ENCODE data around the gene INSYN2A.

The INSYN2A gene, protein sequence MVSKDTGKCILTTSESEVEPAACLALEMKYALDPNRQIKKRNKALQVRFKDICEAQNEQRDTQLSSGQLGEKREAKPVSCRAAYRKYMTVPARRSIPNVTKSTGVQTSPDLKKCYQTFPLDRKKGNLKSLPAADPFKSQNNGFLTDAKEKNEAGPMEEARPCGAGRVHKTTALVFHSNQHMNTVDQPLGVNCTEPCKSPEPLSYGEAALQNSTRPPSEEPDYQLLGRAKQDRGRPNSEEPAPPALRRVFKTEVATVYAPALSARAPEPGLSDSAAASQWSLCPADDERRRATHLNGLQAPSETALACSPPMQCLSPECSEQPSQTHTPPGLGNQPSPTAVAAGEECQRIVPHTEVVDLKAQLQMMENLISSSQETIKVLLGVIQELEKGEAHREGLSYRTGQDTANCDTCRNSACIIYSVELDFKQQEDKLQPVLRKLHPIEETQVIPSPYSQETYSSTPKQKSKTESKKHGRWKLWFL

GRCh38 chr10:127196282-127197153 is at the start of gene INSYN2A:
Gene INSYN2A (minus strand): TSS chr10:127196591. CDS start chr10:127176395, 20,196 bp downstream.
- DNase-seq, result no peak

DNA sequence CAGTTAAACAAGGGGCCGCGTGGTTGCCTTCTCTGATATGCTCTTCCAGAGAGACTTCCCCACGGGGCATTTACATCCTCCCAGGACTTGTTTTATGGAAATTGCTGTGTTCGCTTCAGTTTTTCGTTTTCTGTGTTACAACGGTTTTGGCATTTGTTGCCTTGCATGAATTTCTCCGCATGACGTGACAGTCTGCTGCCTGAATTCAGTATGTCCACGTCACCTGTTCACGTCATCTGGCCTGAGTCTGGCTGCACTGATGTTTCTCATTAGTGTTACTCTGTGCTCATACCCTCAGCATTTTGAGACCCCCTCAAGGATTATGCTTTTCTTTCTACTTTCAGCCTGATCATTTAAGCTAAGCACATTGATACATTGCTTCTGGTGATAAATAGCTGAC is 49.1 kb upstream of the INSYN2A start:
- no peak for DNase-seq

GRCh38 chr10:127243490-127244272 is 47.3 kb upstream of the INSYN2A start:
- DNase-seq, result peak in 1 of 3 experiments; percentile 0

GRCh38 chr10:127242914-127243313 is 46.5 kb upstream of the INSYN2A start:
- no peak for DNase-seq

- no peak for DNase-seq
Measured at GRCh38 chr10:127236266-127236665, 39.9 kb upstream of the INSYN2A start.

DNA sequence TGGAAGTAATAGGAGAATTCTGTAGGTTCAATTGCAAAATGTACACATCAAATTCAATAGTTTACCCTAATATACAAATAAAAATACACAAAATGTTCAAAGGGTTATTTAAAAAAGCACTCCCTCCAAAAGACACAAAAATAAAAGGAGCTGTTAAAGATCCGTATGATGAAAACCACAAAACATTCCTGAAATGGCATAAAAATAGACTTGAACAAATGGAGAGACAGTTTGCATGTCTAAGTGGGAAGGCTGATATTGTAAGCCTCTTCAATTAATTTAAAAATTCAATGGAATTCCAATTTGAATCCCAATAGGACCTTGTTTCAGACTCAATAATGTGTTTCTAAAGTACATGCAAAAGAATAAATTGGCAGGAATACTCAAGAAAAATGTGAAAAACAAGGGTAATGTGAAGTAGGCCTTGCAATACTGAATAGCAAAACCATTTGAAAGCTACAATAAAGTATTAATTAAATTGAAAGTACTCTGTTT is 38.0 kb upstream of the INSYN2A start:
- no peak for DNase-seq

- DNase-seq, result no peak
Measured at GRCh38 chr10:127228195-127228787, 31.9 kb upstream of the INSYN2A start.

- no peak for DNase-seq
Measured at GRCh38 chr10:127227663-127228062, 31.3 kb upstream of the INSYN2A start.

- DNase-seq, result no peak
Measured at GRCh38 chr10:127227027-127227426, 30.6 kb upstream of the INSYN2A start.

DNA sequence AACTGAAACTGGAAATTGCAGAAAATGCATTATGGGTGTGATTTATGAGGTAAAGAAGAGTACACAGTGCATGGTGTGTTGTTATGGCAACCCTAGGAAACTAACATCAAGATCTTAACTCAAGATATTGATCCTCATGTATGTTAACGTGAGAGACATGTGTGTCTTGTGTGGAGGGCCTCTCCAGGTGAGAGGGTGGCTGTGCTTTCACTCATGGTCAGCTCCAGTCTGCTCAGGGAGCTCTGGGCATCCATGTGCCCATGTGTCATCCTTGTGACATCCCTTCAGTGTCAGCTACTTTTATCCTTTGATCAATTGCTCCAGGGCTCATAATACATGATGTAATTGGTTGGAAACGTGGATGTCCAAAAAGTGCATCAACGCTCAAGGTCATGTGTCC is 24.9 kb upstream of the INSYN2A start:
- no peak for DNase-seq

DNA sequence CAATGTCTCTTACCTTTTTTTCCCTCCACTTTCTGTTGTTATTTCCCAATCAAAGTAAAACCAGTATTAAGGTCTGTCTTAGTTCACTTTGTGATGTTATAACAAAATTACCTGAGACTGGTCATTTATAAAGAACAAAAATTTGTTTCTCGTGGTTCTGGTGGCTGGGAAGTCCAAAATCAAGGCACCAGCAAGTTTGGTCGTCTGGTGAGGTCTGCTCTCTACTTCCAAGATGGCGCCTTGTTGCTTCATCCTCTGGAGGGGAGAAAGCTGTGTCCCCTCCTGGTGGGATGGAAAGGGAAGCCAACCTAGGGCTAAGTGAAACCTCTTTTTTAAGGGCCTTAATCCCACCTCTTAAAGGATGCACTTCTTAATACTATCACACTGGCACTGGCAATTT is 22.3 kb upstream of the INSYN2A start:
- no peak for DNase-seq

DNA sequence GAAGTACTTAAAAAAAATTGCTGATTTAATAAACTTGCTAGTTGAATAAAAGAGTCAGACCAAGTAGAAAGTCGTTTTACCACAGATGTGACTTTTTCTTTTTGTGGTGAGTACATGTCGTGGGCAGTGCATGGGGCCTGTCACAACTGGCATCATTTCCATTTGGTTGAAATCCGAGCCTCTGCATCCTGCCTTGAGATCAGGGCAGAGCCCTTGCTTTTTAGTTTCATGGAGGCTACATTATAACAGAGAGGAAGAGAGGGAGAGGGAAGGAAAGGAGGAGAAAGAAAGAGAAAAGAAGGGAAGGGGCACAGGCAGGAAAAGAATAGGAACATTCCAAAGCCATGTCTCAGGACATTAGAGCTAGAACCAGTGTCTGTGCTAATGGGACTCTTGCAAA is 20.4 kb upstream of the INSYN2A start:
- no peak for DNase-seq

DNA sequence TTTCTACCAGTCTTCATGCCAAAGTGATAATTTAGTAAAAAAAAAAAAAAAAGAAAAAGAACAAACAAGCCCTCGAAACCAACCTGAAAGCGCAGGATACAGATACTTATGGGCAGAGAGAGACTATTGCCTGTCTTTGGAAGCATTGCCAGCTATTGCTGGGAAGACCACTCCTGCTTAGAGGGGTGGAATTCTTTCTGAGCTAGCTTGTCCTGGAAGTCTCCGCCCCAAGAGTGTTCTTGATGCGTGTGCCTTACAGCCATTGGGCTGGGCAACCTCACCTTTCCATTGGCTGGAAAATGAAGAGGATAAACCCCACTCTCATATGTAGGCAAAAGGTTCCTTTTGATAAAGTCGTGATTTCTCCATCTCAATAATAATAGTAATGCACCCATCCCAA is 19.9 kb upstream of the INSYN2A start:
- DNase-seq, result no peak

- no peak for DNase-seq
Measured at GRCh38 chr10:127215866-127216265, 19.5 kb upstream of the INSYN2A start.

- DNase-seq, result no peak
Measured at GRCh38 chr10:127210936-127211466, 14.6 kb upstream of the INSYN2A start.

DNA sequence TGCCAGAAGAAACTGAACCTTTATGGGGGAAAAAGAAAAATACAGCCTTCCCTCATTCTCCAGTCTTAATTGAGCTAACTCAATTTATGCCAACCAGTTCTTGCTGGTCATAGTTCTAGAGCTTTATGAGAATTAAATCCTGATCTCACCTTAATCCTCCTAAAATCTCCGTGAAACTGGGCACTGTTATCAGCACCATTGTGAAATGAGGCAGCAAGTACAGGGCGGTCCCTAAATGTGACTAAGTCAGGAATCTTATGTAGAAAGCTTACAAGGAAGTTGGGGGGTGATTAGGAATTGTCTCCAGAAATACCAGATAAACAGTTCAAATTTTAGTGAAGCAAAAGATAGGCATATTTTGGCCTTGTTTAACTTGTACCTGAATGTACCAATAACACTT is 10.7 kb upstream of the INSYN2A start:
- DNase-seq, result no peak

DNA sequence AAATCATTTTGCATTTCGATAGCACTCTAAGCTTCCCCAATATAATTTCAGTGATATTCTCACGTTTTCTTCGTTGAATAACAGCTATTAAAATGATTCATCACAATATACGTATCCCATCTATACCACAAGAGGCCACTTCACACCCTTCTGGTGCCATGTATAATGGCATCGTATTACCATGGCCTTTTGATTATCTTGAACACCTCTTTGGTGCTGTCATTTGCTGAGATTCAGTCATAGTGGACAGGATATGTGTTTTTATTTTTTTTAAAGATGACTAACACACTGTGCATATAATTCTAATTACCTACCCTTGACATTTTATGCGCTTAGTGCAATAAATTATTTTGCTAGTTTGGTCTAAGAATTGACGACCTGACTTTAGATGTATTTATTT is 6.7 kb upstream of the INSYN2A start:
- no peak for DNase-seq

DNA sequence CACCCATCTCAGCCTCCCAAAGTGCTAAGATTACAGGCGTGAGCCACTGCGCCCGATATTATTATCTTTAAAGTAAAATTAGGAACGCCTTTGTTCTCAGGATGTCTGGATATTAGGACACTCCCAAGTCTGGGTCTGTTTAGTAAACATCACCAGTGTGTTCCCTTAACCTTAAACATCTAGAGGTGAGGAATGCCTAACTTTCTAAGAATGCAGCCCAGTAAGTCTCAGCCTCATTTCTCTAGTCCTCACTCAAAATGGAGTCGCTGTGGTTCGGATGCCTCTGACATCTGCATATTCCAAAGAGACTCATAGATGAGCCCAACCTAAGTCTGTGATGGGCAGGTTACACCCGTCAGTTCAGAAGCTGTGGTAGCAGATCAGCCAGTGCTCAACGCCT is 4.3 kb upstream of the INSYN2A start:
- no peak for DNase-seq

DNA sequence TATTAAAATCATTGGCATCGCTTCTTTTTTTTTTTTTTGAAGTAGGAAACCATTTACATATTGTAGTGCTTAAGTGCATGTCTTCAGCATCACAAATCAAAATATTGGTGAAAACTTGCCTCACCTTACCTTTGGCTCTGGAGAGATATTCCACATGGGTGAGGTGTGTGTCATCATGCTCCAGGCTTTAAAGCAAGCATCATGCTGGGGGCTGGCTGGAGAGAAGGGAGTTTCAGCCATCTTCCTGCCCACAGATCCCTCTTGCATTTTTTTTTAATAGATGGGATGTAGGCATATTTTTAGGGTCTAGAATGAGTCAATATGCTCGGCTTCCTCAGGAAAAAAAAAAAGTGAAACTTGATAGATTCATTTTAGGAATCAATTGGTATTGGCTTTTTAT is 2.3 kb upstream of the INSYN2A start:
- DNase-seq, result no peak

DNA sequence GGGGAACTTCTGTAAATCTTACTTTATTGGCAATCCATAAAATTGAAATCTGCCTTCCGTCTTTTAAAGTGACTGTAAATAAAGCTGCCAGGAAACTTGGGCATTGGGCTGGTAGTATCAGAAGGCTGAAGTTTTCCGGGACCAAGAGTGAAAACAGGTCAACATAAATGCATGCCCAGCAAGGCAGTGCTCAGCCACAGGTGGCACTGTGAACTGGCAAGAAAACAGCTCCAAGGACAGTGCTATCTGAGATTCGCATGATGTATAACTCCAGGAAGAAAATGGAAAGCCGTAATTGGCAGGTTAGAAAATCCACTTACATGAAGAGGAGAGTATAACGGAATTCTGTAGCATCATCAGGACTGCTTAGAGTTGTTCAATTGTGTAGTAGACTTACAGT is 1.9 kb upstream of the INSYN2A start:
- DNase-seq, result no peak

DNA sequence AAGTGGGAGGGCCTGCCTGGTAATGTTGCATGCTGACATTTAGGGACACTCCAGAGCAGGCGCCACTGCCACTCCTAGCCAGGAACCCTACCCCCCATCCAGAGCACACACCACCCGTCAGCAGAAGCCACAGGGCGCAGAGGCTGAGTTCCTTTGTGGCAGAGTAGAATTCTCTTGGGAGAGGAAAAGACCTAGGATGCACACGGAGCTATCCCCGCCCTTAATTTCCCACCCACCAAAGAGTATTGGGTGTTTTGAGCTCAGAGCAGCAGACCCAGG is 702 bp upstream of the INSYN2A start:
- DNase-seq, result no peak

DNA sequence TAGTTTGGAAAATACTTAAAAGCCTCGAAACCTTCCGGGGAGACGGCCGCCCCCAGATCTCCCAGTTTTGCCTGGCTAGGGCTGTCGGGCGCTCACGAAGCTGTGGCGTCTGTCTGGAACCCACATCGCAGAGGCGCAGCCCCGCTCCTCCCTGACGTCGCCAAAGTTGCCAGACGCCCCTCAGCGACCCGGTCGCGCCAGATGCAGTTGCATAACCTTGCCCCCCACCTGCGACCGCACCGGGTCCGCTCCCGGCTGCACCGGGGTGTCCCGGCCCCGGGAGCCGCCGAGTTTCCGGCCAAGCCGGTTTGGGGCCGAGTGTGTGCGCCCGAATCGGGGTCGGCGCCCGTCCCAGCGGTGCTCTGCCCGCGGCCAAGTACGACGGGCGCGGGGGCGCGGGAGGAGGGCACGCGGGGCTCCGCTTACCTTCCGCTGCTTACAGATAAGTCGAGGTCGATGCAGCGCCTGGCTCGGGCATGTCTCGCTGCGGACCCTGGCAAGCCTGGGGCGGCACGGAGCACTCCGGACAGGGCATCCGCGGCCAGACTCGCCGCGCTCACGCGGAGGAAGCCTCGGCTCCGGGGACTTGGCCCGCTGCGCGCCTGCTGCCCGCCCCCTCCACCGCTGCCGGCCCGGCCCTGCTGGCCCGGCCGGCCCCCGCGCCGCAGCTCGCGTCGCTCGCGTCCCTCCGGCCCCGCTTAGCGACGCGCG is 665 bp downstream of the INSYN2A start:
- no peak for DNase-seq
